ENCODE results near the gene NVL. TPM values are rescaled to one million over a fixed set of nuclear protein-coding genes. Genes with fewer than 3 reads are reported as not detected.

The NVL gene
- total and polyA plus RNA-seq, 2 donors (not counting 3 experiments of a cell fraction or from before 2014, with no cell fraction given) = 16.7 to 30.3 TPM

DNA sequence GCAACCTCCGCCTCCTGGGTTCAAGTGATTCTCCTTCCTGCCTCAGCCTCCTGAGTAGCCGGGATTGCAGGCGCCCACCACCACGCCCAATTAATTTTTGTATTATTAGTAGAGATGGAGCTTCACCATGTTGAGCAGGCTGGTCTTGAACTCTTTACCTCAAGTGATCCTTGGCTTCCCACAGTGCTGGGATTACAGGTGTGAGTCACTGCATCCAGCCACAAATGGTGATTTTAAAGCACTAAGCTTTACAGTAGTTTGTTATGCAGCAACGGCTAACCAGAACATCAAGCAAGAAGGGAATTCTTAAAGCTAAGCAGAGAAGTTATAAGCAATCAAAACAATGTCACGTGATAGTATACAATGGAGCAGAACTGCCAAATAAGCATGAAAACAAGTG lies 65.7 kb downstream of the NVL start:
- DNase-seq (ENCODE audit: low read depth, low spot score) (no peak), FAIRE-seq (no peak)
- no peaks in the 10 kb centered on the region for H3K27me3 ChIP-seq (ENCODE audit: control insufficient read depth in 2 of 2, insufficient read depth in 2 of 2, low read length in 2 of 2)
- H3K36me3 ChIP-seq (ENCODE audit: control insufficient read depth in 2 of 2, extremely low read depth in 1 of 2, insufficient read depth in 2 of 2, low read length in 2 of 2) = peaks cover 0 to 3% of the 10 kb centered on the region in 2 experiments
- H3K4me2 ChIP-seq (ENCODE audit: insufficient read depth, low read length) = no peak overlapping the region
- no peaks in the 10 kb centered on the region for H3K79me2 ChIP-seq (ENCODE audit: control insufficient read depth, insufficient read depth, low read length)
- dilution Hi-C loops (cut with MboI; ENCODE audit: extremely low pct_ligation_motif_present, low sequenced_read_pairs) = no loop called here
- H3K27ac ChIP-seq (ENCODE audit: insufficient read depth, low read depth, low read length) = no peak overlapping the region
- no peaks in the 10 kb centered on the region for H3K9me1 ChIP-seq (replicated peaks; ENCODE audit: control insufficient read depth, extremely low read depth, insufficient read depth, low read length)
- H3K9me3 ChIP-seq (replicated peaks; ENCODE audit: control insufficient read depth, insufficient read depth, low read length) = no peaks in the 10 kb centered on the region
- intact Hi-C loops (cut with micrococcal nuclease) = no loop called here
- no peak overlapping the region for H3K4me3 ChIP-seq (replicated peaks in 1 of 3; ENCODE audit: insufficient read depth in 1 of 3, low read depth in 1 of 3, low read length in 3 of 3)
- no peak for TF ChIP-seq FOS (IDR thresholded peaks at IDR 0.05; ENCODE audit: borderline replicate concordance, insufficient read depth, low read length)
- no peak for TF ChIP-seq MYC (IDR thresholded peaks at IDR 0.05; ENCODE audit: low read depth, low read length)
- no peak for TF ChIP-seq EZH2 (IDR thresholded peaks at IDR 0.05; ENCODE audit: borderline replicate concordance, low read depth, low read length, severe bottlenecking)
- TF ChIP-seq POLR2AphosphoS5 (IDR thresholded peaks at IDR 0.05; ENCODE audit: insufficient read depth, low read depth, low read length) = no peak
- TF ChIP-seq, protein P1, sequence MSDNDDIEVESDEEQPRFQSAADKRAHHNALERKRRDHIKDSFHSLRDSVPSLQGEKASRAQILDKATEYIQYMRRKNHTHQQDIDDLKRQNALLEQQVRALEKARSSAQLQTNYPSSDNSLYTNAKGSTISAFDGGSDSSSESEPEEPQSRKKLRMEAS (IDR thresholded peaks at IDR 0.05; ENCODE audit: insufficient read depth, insufficient read length) = no peak
- no peak for TF ChIP-seq POLR2A (IDR thresholded peaks at IDR 0.05; ENCODE audit: low read depth, low read length)
- TF ChIP-seq JUN (IDR thresholded peaks at IDR 0.05; ENCODE audit: borderline replicate concordance, insufficient read depth, insufficient read length, low read depth) = no peak
- TF ChIP-seq CTCF (IDR thresholded peaks at IDR 0.05; ENCODE audit: extremely low read depth in 1 of 2, insufficient read depth in 1 of 2, low read depth in 1 of 2, low read length in 2 of 2) = no peak
- TF ChIP-seq GATA2 (IDR thresholded peaks at IDR 0.05; ENCODE audit: insufficient read depth, insufficient read length, low read depth, low read length) = no peak
- POLR2A ChIA-PET = no interaction called here
- CTCF ChIA-PET = no interaction called here
- H3K9ac ChIP-seq (replicated peaks; ENCODE audit: extremely low read depth, insufficient read depth, low read length) = no peak overlapping the region
- BruUV-seq (replicated peaks) = no TSS peak
- H4K20me1 ChIP-seq (replicated peaks; ENCODE audit: control insufficient read depth, extremely low read depth, insufficient read depth, low read length) = no peaks in the 10 kb centered on the region
- H2AFZ ChIP-seq (ENCODE audit: low read depth, low read length) = no peak overlapping the region
- H3K4me1 ChIP-seq (ENCODE audit: control insufficient read depth, extremely low read depth, insufficient read depth, low read length) = peaks cover 37% of the 10 kb centered on the region

All from endothelial cell of umbilical vein (primary cell).